Muscle of arm (tissue), 12 donors: ENCODE measurements around the gene MSH3. TPM values are rescaled to one million over a fixed set of nuclear protein-coding genes. Genes with fewer than 3 reads are reported as not detected.
"Not testable (repeated sequence)": the region's sequence is repeated elsewhere in the genome, so short reads cannot be mapped to it uniquely, and the experiment has no call there.

Source experiments
- DNase-seq: peaks from one replicate; pipeline ENCODE4 v3.0.0-alpha.2; 2013
- polyA plus RNA-seq, 12 donors: library from polyadenylated mRNA; unstranded; fragments of 120-200 nt; gene quantifications; one replicate each; pipeline ENCODE4 v1.2.1, GENCODE V29; 2013; ENCODE audit not compliant: insufficient read length in 12 of 12

The MSH3 gene
- polyA plus RNA-seq, 12 donors = 9.4 to 13.1 (median 12.4) TPM; not detected in 1

DNA sequence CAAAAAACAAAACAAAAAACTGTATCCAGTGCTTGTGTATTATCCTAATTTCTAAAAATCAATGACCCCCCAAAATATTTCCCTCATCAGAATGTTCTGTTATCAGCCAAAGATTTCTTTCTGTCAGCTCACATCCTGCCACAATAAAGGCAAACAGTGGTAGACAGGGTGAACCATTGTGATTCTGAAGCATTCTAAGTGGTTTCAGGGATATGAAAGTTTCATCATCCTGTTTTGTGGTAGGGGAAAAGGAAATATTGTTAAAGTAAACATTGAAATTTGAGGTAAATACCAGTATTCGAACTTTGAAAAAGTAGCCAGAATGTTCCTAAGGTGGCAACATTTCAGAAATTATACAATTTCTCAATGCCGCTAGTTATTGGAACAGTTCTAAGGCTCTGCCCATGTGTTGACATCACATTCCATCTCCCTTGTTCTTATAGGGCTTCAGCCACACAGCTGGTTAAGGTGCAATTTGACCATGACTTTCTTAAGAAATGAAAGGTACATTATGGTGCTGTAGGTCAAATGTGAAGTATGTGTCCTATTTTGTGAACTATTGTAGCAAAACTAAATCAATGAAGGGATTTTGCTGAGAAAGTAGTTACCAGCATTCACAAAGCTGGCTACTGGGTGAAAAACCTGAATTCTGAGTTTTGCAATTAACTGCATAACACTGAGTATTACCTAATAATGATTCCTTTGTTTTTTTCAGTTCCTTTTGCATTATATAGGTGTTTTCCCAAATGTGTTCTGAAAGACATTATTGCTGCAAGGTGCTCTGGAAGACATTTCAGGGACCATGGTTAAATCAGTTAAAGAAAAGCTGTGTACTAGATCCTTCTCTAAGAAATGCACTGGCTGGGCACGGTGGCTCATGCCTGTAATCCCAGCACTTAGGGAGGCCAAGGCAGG, 198.1 kb downstream of the MSH3 start:
- no peak for DNase-seq

DNA sequence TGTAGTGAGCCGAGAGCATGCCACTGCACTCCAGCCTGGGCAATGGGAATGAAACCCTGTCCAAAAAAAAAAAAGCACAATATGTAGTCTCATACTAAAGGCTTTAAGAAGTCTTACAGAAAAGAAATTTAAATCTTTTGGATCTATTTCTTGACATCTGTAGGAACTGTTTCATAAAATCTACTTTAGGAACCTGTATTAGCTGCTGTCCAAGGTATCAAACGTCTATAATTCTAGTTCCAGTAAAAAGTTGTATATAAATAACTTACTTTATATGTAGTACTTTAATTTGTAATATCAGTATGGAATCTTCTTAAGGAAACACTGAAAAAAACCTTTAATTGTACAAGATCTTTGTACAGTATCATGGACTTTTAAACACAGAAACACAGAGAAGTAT, 199.0 kb downstream of the MSH3 start:
- DNase-seq = no peak

DNA sequence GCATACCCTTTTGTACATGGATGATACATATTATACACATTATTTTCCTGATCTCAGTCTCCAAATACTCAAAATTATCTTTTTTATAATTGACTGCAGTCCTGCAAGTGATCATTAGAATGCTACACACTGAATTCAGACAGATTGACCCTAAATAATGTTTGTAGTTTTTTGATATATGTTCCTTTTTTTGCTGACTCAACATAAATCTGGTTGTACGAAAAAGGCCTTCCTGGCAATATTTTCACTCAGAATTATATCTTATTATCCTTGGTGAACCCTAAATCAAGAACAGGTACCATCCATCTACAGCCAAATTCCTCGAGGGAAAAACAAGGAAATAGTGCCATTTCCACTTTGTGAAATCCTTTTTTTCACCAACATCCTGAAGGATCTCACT, 200.1 kb downstream of the MSH3 start:
- DNase-seq = no peak

DNA sequence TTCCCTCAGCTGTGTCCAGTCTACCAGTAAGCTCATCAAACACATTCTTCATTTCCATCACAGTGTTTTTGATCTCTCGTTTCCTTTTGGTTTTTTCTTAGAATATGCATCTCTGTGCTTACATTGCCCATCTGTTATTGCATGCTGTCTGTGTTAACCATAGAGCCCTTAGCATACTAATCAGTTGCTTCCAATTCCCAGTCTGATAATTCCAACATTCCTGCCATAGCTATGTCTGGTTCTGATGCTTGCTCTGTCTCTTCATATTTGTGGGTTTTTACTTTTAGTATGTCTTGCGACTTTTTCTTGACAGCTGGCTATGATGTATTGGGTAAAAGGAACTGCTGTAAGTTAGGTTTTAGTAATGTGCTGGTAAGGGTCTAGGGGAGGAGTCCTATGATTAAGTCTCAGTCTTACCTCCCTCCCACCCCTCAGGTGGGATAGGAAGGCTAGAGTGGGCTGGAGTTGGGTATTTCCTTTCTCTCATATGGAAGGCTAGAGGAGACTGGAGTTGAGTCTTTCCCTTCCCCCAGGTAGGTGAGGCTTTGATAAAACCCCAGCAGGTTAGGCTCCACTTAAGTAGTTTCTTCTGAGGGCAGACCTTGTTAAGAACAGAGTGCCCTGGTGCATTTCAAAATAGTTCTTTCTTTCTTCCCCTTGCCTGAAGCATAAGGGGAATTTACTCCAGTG, 206.6 kb downstream of the MSH3 start:
- no peak for DNase-seq

DNA sequence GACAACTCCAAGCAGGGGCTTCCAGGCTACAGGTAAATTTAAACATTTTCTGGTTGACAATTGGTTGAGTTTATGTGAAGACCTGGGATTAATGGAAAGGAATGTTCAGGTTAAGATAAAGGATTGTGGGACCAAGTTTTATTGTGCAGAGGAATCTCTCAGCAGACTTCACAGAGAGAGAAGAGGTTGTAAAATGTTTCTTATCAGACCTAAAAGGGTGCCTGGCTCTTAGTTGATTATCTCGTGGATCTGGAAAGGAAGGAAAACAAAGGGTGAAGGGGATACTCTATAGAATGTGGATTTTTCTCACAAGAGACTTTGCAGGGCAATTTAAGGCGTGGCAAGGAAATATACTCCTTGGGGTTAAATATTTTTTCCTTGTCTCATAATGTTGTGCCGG, 209.3 kb downstream of the MSH3 start:
- no peak for DNase-seq

DNA sequence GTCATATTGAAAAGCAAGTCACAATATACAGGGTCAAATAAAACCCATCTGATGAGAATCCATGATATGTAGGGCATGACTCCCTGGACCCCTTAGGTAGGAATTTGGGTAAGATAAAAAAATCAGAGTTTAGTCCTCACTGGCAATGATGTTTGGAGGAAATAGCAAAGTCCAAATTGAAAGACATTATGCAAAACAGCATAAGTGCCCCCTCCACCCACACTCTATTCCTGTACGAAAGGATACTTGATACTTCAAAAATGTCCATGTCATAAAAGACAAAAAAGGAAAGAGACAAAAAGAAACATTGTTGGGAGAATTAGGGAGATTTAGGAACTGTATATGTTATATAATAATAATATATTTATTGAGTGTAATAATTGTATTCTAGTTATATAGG, 209.7 kb downstream of the MSH3 start:
- no peak for DNase-seq

DNA sequence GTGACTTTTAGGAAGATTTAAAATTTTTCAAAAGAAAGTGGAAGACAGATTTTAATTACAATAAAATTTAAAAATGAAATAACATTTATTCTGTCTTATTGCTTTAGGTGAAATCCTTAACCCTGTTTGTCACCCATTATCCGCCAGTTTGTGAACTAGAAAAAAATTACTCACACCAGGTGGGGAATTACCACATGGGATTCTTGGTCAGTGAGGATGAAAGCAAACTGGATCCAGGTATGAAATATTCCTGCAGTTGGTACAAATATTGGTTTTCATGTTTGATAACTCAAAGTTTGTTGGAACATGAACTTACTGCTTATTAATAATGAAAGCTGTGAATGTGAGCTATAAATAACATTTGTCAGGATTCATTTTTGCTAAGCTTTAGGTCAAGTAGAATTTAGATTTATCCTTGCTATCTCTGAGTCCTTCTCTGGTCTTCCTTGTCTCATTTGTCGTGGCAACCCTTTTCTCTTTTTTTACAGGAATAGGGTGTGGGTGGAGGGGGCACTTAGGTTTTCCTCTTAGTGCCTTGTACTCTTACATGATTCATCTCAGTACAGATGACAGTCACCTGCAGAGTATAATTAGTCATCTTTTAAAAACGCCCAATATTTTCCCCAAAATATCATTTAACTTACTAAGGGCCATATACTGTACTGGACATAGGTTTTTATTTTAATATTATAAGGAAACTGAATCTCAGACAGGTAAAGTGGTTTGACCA, 210.4 kb downstream of the MSH3 start:
- no peak for DNase-seq

DNA sequence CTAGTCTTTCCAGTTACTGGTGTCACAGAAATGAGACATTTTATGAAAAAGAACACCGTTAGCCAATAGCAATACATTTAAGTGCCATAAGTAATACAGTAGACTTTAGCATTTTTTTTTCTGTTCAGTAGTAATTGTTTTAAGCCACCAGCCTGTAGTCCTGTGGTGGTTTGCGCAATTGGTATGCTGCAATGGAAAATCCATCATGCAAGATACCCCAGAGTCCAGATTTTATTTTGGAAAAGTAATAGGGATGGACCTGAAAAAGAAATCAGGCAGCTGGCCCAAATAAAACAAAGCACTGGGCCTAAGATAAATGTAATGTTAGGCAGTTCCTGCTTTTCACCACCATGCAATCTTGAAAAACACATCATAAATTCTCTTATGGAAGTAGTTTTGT, 211.1 kb downstream of the MSH3 start:
- peak; percentile 13 for DNase-seq

DNA sequence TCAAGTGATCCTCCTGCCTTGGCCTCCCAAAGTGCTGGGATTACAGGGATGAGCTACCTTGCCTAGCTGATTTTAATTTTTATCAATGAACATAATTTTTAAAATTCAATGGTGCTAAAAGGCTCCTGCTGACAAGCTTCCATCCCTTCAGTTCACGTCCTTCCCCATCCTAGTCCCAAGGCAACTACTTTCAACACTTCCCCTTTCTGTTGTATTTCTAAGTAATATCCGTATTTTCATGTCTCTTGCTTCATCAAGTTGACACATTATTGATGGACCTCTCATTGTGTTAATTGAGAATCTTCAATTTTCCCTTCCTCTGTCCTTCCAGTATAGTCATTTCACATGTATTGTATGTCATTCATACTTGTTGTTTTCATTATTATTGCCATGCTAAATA, 211.9 kb downstream of the MSH3 start:
- DNase-seq = no peak

DNA sequence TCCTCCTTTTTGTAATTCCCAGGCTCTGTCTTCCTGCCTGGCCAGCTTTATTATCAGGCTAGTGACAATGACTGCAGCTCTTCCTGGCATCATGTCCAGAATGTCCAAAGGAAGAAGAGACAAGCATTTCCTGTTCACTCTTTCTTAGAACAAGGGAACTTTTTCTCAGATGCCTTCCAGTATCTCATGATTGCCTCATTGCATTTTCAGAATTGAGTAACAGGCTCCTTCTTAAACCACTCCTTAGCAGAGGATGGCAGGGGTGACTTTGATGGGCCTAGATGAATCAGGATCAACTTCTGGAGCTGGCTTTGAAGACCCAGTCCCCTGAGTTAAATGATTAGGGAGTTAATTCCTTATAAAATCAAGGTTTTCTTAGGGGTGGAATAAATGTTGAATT, 212.8 kb downstream of the MSH3 start:
- DNase-seq = no peak

DNA sequence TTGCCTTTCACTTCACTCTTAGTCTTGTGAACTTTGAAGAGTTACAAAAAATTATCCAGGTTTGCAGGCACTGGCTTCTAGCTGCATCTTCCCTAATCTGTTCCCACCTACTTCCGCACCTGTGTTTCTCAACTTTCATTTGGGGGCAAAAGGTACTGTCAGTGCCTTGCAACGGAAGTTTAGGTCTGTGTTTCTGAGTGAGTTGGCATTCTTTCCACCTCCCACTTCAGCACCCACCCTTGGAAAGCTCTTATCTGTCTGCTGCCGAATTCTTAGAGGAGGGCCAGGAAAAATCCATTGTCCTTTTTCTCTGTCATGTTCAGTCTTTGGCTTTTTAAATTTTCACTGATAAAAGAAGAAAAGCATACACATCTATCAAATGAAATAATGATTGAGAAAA, 216.0 kb downstream of the MSH3 start:
- no peak for DNase-seq

DNA sequence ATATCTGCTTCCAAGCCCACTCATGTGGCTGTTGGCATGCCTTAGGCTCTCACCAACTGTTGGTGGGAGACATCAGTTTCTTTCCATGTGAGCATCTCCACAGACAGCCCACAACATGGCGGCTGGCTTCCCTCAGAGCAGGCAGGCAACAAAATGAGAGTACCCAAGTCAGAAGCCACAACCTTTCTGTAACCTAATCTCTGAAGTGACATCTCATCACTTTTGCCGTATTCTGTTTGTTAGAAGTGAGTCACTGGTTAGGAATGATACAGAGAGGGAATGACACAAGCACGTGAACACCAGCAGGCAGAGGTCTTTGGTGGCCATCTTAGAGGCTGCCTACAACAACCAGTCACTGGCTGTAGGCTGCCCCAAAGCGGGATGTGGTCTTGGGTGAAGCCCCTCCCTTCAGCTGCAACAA, 217.1 kb downstream of the MSH3 start:
- no peak for DNase-seq

DNA sequence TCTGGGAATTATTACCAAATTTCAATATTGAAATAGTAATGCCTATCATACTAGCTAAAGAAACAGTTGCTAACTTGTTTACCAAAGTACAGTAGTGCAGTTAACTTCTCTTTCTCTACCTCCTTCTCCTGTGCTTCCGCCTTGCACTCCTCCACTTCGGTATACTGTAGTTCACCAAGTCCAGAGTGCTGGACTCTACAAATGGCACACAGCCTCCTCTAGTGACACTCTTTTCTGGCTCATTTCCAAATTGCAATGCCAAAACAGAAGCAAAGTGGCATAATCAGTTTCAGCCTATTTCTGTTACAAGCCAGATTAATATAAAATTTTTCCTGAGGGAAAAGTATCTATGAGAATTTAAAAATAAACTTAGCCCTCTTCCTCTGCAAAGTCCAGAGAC, 219.7 kb downstream of the MSH3 start:
- DNase-seq = no peak

DNA sequence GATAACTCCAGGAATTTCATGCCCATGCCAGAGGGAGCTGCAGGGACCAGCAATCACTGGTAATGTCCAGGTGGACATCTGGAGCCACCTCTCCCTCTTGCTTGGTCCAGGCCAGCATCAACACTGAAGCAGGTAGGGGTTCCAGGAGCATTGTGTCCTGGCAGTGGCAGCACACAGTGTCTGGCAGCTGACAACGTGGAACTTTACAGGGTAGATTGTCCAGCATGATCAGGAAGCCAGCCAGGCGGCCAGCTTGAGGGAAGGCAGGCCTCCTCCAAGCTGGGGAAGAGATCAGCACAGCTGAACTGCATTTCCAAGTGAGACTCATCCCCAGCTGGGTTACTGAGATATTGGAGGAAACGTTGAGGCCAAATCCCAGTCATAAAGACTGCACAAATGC, 223.1 kb downstream of the MSH3 start:
- DNase-seq = no peak

DNA sequence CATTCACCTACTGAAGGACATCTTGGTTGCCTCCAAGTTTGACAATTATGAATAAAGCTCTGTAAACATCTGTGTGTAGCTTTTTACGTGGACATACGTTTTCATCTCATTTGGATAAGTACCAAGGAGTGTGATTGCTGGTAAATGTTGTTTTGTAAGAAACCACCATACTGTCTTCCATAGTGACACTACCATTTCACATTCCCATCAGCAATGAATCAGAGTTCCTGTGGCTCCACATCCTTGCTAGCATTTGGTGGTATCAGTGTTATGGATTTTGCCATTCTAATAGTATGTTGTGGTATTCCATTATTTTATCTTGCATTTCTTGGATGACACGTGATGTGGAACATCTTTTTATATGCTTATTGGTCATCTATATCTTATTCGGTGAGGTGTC, 227.3 kb downstream of the MSH3 start:
- DNase-seq = no peak

DNA sequence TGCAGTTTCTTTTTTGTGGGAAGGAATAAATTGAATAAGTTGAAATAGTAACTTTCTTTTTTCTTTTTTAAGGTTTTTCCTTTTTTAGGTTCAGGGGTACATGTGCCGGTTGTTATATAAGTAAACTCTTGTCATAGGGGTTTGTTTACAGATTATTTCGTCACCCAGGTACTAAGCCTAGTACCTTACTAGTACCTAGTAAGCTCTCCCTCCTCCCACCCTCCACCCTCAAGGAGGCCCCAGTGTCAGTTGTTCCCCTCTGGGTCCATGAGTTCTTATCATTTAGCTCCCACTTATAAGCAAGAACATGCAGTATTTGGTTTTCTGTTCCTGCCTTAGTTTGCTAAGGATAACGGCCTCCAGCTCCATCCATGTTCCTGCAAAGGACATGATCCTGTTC, 228.9 kb downstream of the MSH3 start:
- not testable (repeated sequence) for DNase-seq

DNA sequence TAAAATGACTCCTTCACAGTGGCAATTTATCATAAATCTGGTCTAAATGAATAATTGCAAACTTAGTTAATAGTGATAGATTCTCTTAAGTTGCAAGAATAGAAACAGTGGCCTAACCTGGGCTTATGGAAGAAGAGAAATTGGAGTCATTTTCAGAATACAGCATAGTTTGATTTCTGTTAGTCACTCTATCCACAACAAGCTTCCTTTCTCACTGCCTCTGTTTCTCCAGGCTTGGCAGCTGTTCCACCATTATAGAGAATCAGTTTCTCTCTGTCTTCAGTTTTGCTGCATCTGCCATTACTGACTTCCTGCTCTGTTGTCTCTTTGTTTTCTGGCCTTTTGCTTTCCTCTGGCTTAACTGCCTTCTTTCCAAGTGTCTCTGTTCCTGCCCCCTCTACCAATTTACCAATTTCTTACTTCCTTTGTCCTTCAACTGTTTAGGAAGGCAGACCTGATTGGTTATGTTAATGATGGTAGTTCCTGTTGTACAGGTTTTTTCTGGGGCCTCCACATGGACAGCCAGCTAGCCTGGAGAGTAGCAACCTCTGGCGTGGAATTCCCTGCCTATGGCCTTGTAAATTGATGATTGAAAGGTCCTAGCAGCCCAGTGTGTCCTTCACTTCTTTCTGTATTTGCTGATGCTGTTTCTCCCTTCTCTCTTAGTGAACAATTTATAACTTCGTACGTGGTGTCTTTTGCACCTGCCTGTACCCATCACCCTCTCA, 229.8 kb downstream of the MSH3 start:
- DNase-seq = no peak

DNA sequence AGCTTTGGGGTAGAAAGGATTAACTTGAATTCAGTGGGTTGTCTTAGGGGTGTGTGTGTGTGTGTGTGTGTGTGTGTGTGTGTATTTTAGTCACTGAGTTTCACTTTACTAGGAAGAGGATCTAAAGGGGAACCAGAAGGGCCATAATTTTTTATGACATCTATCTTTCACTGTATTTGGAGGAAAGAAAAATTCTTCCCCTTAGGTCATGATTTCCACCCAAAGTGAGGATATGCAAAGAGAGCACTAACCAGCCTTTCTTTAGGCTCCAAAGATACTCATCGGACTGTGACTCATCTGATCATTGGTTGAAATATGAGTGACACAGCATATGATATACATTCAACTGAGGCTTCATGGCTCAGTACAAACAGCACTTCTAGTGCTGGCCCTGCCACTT, 230.5 kb downstream of the MSH3 start:
- no peak for DNase-seq

DNA sequence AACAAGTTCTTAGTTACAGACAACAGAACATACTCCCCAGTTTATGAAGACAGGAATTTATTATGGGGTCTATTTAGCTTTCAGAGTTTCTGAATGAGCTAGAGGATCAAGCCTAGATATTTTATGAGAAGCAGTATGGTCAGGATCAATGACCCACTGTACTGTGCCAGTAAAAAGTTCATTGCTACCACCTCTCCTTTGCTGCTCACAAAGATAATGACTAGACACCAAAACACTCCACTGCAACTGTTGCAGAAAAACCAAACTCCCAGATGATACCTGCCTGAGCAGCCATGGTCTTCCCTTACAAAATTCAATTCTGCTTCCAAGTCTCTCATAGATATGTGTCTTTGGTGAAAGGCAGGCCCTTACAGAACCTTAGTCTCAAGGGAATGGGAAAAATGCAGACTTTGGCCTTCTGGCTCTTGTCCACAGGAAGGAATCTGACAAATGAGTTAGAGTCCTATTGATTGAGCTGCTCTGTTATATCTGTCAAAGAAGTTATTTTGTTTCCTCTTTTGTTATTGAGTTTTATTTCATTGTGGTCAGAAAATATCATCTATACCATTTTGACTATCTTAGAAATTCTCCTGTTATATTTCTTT, 231.0 kb downstream of the MSH3 start:
- DNase-seq = no peak

DNA sequence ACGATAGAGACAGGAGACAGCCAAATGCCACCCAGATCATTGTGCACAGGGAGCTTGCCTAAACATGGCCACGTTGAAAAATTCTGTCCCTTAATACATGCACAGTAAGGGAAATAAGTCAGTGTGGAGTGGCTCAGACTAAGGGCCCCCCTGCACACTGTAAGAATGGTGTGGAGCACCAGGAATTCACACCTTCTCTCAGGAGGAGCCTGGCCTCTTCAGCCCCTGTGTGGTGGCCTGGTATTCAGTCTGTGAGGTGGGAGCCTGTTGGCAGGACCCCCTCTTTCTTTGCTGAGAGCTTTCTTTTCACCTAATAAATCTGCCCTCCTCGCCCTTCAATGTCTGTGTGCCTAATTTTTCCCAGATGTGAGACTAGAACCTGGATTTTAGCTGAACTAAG, 239.6 kb downstream of the MSH3 start:
- no peak for DNase-seq

DNA sequence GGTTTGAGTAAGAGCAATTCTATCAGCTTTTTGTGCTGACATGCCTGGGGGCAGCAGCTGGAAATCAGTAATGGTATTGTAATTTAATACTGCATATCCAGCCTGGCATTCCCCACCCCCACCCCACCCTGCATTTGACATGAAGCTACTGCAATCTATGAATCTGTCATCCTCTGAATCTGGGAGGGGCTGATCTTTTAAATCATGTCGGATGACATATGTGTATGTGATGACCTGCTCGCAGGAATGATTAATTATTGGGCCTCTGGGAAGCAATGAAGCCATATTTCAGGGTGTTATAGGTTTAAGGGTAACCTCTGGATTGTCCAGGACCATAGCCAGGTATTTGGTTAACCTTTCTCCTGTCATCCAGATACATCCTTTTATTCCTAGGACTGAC, 241.1 kb downstream of the MSH3 start:
- no peak for DNase-seq

DNA sequence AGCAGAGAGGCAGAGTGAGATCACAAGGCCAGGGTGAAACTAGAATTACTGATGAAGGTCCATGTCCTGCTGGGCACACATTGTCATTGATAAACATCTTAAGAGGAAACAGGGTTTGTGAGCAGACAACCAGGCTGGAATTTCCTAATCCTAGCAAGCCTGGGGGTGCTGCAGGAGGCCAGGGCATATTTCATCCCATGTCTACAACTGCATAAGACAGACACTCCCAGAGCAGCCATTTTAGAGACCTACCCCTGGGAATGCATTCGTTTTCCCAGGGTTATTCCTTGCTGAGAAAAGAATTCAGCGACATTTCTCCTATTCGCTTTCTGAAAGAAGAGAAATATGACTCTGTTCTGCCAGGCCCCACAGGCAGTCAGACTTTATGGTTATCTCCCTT, 248.2 kb downstream of the MSH3 start:
- not testable (repeated sequence) for DNase-seq
